ENCODE data around the gene ANKS6.

The ANKS6 gene

DNA sequence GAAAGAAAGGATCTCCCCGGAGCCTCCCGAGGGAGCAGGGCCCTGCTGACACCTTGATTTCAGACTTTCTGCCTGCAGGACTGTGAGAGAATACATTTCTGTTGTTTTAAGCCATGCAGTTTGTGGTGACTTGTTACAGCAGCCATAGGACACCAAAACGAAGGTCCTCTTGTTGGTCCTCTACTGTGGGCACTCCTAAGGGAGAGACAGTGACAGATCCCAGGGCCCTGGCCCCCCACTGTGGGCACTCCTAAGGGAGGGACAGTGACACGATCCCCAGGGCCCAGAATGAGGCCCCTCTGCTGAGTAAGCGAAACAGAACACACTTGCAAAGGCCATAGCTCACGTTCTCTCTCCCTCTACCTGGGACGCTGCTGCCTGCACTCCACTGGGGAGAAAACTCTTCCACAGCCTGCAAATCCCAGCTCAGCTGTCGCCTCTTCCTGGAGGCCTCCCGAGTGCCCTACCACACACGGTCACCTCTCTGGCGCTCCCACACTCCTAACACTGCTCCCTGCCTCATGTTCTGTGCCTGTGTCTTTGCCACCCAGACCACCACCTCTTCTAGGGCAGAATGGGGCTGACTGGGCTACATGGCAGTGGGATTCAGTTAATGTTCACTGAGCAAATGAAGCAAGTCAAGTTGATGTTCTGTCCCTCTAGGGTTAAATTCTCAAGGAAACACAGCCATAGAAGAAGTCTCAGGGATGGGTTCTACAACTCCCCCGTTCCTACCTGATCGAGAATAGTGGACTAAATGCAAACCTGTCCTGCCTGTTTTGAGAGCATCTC is 23.8 kb downstream of the ANKS6 start:
- no peak for DNase-seq (ENCODE audit: low spot score)
- FAIRE-seq: no peak

DNA sequence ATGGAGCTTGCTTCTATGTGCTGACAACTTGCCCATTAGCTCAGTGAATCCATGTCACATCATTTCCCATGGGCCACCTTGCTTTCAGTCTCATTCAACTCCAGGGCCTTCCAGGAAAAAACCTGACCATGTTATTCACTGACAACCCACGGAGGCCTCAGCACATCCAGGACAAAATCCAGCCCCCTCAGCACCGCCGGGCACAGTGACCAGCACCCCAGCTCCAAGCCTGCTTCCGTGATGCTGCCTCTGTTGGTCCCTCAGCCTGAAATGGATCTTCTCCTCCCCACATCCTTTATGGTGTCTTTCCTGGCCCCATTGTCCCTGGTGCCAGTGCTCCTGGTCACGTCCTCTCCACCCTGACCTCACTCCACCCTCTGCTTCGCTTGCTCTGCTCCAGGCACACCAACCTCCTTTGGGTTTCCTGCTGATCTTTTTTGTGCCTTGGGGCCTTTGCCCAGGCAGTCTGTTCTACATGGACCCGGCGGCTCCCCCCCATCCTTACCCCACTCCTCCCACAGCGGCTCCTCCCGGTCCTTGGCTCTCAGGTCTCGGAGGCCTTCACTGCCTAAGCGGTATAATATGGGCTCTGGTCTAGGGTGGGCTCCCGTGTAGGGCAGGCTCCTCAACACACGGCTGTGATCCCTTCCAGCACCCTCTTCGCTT is 25.0 kb downstream of the ANKS6 start:
- FAIRE-seq: no peak
- no peak for DNase-seq (ENCODE audit: low spot score)

DNA sequence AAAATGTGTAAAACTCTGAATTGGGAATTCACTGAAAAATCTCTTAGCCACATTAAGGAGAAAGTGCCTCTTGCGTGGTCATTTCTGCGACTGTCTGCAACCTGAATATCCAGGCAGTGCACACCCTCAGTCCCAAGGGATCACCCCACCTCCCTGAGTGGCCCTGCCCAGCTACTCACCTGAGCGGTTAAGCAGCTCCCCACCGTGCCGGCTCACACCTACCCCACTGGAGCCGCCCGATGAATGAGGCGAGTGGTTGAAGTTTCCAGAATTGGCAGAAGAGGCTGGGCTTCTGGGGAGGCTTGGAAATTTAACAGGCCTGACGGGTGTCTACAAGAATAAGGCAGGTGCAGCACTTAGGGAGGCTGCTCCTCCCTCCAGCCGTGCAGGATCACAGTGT is 25.6 kb downstream of the ANKS6 start:
- no peak for FAIRE-seq
- DNase-seq (ENCODE audit: low spot score): no peak

DNA sequence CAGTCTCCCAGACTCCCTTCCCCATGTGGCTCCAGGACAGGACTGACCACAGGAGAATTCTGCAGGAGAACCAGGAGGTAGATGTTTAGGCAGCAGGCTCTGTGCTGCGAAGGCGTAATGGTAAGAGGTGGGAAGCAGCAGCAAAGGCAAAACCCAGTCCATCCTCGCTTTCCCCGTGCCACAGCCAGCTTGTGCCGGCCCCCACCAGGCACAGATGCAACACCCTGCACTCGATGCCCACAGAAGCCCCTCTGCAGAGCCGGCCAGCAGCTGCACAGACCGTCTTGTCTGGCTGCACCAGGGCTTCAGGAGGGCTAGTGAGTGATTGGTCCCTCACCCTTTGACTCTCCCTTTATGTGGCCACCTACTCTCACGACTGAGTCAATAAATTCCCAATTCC is 28.0 kb downstream of the ANKS6 start:
- FAIRE-seq: no peak
- DNase-seq (ENCODE audit: low spot score): no peak

DNA sequence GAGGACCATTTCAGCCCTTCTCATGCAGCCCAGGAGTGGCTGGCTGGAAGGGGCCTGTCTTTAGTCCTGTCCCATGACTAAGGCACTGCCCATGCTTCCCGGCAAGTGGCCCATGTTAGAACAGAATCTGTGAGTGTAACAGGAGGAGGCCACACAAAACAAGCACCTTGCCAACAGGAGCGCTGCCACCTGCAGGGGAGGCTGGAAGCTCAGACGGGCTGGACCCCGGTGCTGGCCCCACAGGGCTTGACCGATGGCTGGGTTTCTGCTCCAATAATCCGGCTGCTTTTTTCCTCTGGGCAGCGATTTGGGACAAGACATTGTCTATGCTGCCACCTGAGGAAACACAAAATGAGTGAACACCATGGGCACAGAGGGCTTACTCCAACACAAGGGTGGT is 28.4 kb downstream of the ANKS6 start:
- no peak for DNase-seq (ENCODE audit: low spot score)
- no peak for FAIRE-seq

DNA sequence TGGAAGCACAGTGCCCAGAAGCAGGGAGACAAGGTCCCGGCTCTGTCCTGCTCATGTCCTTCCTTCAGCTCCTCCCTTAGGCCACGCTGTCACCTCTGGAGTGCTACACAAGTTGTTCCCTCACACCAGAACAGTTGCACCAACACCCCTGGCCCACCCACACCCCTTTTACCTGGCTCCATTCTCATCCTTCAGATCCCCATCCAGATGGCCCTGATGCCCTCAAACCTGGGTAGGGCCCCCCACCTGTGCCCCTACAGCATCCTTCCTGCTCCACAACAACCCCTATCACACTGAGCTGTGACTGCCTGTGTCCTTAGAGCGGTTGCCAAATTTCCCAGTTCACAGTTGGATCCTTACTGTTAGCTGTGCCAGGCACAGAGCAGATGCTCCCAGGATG is 29.2 kb downstream of the ANKS6 start:
- FAIRE-seq: no peak
- no peak for DNase-seq (ENCODE audit: low spot score)

DNA sequence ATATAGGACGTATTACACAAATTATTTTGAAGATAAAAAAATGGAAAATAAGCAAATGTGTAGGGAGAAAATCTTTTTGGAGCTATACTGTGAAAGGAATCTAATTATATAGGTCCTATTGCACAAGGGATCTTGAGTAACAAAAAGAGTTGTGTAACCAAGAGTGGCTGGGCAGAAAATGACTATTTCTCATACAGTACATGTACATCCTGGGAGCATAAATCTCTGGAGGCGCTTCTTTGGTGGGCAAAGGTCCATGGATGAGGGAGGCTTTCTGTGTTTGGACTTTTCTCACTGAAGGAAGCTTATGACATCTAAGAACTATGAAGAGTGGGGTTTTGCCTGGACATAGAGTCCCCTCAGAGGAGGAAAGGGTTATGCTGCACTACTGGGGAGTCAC is 29.8 kb downstream of the ANKS6 start:
- no peak for FAIRE-seq
- no peak for DNase-seq (ENCODE audit: low spot score)

DNA sequence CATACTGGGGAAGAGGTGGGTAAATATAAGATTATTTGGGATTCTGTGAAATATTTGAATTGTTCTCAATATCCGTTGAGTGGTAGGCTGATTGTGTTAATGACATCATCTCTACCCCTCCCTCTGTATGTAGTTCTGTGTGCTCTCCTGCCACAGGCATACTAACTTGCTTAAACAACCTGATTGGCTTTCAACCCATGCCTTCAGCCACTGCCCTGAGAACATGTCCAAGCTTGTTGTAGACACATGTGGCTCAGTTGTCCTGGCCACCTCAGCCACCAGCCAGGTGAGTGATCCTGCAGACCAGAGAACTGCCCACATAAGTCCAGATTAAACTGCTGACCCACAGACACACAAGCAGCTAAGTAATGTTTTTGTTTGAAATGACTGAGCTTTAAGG is 31.1 kb downstream of the ANKS6 start:
- FAIRE-seq (no peak), DNase-seq (ENCODE audit: low spot score) (no peak)

DNA sequence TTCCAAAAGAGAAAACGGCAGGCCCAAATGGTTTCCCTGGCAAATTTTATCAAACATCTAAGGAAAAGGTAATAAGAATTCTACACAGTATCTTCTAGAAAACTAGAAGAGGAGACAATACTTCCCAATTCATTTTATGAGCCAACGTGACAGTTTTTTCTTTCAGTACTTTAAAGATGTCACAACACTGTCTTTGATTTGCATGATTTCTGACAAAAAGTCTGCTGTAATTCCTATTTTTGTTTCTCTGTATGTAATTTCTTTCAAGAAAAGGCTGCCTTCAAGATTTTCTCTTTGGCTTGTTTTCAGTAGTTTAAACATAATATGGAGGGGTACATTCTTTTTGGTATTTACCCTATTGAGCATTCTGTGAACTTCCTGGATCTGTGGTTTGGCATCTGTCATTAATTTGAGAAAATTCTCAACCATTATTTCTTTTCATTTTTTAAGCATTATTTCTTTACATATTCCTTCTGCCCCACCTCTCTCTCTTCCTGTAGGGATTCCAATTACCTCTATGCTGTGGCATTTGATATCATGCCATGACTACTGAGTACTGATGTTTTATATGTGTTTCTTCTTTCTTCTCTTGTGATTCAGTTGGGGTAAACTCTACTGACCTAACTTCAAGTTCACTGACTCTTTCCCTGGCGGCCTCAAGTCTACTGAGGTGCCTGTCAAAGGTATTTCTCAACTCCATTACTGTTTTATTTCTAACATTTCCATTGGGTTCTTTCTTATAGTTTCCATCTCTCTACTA is 32.2 kb downstream of the ANKS6 start:
- FAIRE-seq: no peak

DNA sequence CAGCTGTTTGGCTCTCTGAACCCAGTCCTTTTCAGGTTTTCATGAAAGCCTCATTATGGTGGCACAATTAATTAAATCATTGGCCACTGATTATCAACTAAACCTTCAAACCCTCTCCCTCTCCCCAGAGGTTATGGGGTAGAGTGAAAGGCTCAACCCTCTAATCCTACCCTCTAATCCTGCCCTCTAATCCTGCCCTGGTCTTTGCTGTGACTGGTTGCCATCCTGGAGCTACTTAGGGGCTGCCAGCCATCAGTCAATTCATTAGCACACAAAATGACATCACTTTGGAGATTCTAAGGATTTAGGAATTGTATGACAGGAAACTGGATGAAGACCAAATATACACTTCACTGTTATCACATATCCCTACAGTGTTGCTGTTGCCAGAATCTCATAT is 36.1 kb downstream of the ANKS6 start:
- no peak for FAIRE-seq
- no peak for DNase-seq (ENCODE audit: low spot score)

More for the DNA sequence above, 32.2 kb downstream of the ANKS6 start:
- DNase-seq (ENCODE audit: low spot score): no peak

DNA sequence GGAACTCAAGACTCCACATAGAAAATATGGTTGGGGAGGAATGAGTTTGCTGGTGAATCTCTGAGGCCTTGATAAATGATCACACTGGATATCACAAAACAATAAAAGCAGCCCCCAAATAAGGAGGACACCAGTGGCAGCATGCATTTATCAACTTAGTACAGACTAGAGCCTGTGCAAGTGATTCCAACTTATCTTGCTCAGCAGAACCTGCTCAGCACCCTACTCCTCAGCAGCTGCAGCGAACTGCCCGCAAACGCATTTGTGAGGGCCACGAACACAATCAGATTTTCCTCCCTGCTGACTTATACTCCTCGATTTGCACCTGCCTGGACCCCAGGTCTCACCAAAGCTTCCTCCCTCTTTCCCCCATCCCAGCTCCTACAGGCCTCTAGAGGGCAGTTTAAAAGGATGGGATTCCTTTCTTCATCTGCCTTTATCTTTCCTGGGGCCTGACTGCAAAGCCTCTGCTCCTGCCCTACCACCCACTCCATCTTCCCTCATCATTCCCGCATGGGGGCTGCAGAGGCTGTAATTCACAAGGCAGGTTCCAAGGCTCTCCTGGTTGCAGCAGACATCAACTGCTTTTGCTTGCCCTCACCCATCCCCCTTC is 41.2 kb downstream of the ANKS6 start:
- no peak for DNase-seq (ENCODE audit: low spot score)

DNA sequence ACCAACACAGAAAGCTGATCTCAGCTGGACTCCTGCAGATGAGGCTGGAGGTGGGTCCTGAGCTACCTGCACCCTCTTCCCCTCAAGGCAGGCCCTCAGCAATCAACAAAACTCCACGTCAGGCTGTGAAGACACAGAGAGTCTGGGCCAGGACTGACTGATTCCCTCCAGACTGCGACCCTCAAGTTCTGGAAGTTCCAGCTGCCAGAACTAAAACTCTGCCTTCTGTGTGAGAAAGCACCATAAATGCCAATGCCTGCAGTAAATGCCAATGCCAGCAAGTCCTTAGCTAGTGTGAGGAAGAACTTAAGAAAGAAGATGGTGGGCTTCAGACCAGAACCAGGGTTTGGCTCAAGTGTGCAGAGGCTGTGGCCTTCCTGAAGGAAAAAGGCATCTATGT is 45.1 kb downstream of the ANKS6 start:
- DNase-seq (ENCODE audit: low spot score) (no peak), FAIRE-seq (no peak)

More for the DNA sequence above, 41.2 kb downstream of the ANKS6 start:
- no peak for FAIRE-seq

DNA sequence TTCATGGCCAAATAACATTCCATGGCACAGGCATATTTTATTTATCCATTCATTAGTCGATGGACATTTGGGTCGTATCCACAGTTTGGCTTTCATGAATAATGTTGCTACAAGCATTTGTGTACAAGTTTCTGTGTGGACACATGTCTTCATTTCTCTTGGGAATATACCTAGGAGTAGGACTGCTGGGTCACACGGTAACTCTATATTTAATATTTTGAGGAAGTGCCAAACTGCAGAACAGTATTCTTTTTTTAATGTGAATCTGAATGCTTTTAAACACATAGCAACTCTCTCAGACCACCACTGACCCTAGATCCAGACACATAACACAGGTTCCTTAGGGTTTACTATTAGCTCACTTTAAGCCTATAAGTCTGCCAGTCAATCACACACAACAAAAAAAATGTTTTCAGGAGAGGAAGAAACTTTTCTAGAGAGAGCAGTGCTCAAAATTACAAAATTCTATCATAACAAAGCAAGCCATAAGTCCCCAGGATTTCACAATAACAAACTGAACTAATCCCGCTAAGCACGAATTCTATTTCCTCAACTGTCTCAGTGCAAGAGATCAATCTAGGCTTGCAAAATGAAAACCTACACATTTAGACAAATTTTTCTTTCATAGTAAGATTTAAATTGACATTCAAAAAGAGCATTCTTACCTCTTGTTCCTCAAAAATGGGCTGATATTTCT is 45.8 kb downstream of the ANKS6 start:
- no peak for DNase-seq (ENCODE audit: low spot score)
- FAIRE-seq: no peak

DNA sequence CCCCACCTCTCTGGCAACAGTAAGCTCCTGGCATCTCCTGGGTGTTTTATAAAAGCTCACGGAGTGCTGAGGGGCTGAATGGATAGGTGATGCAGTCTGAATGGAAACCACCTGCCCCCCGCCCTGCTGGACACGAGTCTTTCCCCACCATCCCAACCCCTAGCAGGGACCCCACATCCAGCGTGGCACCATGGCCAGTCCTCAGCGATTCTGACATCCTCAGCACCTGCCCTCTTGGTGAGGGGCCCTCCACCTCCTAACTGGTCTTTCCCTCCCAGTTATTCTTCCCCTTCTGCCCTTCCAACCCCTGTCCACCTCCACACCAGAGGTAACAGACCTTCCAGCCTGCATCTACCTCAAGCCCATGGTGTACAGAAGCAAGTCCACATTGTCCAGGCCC is 48.9 kb downstream of the ANKS6 start:
- FAIRE-seq (no peak), DNase-seq (ENCODE audit: low spot score) (no peak)

DNA sequence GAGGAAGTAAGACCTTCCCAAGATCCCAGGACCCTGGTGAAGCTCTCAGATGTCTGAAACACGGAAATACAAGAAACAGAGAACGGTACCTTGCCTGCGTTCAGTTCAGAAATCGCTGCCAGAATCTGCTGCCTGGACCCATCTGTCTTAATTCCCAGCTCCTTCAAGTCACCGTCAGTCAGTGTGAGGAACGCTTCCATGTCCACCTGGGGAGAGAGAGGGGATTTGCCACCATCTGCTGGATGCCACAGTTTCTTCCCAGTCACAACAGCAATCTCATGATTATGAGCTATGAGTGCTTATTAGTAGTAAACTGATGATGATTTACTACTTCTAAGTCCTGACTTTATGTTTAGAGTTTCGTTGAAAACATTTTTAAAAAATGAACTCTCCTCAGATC is 50.9 kb downstream of the ANKS6 start:
- DNase-seq (ENCODE audit: low spot score) (no peak), FAIRE-seq (no peak)

DNA sequence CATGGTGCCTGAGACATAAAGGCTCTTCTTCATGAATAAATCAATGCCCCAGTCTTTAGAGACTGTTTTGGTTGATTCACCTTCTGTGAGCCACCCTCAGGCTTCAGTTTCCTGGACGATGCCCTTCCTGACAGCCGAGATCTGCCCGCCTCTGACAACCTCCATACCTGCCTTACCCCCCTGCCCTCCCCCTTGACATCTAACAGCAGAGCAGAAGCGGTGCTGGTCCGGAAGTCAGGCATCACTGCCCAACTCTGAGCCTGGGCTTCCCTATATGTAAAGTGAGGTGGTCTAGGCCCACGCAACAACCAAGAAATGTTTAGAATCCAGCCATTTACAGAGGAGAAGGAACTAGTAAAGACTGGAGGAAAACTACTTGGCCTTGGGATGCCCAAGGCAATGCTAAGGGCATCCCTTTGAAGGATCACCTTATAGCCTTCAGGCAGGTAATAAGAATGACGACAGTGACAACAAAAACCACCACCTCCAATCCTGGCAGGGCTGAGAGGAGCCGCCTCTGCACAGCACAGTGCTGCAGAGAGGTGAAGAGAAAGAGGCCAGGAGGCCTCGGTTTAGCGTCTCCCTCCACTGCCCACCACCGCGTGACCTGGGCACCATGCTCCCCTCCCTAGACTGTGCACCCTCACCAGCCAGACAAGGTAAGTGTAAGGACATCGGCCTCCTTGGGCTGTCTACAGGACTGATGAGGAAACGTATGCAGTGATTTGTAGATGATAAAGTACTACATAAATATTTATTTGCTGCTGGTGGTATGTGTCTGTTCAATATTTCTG is 52.3 kb downstream of the ANKS6 start:
- FAIRE-seq (no peak), DNase-seq (ENCODE audit: low spot score) (no peak)

DNA sequence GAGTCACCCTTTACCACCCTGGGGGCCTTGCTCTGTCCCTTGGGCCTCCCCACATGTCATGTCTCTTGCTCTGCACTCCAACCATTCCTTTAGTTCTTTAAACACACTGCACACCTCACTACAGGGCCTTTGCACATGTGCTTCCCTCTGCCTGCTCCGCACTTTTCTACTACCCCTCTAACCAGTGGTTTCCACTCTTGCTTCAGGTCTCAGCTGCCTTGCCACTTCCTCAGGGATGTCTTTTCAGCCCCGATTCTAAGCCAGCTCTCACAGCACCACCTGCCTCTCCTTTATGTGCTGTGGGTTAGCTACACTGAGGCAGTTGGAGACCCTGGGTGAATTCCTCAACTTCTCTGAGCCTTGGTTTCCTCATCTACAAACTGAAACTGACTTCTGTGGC is 53.0 kb downstream of the ANKS6 start:
- FAIRE-seq: no peak
- DNase-seq (ENCODE audit: low spot score): no peak

DNA sequence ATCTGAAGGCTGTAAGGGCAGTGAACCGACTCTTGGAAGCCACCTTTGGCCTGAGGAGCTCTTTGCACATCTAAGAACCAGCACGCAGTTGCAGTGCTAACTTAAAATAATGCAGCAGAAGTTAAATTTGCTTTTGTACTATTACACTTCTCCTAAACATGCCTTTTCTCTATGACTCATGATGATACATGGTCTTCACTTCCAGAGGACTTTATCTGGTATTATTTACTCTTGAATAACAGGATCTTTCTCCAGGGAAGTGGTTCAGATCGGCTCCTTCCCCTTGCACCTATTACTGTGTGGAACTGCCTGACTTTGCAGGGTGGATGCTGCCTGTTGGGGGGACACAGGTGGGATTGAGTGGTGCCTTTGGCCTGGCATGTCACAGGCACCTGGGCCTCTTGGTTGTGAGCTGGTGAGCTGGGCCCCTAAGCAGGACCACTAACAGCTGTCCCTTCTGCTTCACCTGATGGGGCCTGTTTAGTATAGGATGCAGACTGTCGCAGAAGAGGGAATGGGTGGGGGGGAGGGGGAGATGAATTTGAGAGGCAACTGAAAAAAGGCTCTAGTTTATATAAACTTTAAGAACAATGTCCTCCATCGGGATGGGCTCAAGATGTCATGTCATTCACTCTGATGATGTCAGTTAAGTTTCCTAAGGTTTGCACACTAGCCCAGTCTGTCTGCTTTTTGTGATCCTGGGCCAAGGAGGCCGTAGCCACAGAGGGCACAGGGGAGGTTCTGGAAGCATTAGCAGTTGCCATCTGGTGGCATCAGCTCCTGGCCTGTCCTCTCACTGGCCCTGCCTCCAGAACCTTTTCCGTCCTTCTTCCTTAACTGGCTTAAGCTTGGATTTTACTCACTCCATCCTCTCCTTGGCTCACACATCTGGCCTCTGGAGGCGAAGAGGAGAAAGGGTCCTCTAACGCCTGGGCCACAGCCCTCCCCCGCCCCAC is 53.8 kb downstream of the ANKS6 start:
- DNase-seq (ENCODE audit: low spot score): no peak
- FAIRE-seq: no peak

DNA sequence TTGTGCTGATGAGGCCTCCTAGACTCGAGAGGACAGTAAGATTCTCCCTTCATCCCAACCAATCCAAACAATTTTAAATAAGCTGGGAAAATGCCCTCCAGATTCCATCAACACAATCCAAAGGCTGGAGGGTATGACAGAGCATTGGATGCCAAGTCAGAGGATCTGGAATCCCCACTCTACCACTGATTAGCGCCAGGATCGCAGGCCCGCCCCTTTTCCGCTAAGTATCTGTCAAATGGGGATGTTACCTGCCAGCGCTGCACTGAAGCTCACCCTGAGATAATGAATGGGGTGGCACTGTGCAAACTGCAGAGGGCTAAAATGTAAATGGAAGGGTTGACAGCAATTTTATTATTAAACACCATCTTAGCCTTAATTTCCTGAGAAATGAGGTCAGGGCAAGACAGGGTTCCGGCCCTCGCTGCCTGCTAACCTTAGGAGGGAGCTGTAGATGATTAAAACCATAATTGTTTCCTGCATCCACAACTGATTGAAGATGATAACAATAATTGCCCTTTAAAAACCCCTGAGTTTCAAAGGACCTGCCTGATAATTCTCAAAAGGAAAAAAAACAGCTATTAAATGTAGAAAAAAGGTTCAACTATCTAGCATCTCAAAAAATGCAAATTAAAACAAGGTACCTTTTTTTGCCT is 56.0 kb downstream of the ANKS6 start:
- FAIRE-seq (no peak), DNase-seq (ENCODE audit: low spot score) (no peak)
